IPS-15b (cell line): ENCODE measurements around the gene GTF2H4.
"Not testable (repeated sequence)": the region's sequence is repeated elsewhere in the genome, so short reads cannot be mapped to it uniquely, and the experiment has no call there.

Experiments
- H3K27me3 ChIP-seq: one replicate; pipeline ENCODE4 v1.6.1; 2013; ENCODE audit warnings: low read length; ENCODE audit not compliant: control insufficient read depth, insufficient read depth
- H3K36me3 ChIP-seq: one replicate; pipeline ENCODE4 v1.6.1; 2013; ENCODE audit warnings: low read length; ENCODE audit not compliant: control insufficient read depth, insufficient read depth
- H3K4me1 ChIP-seq: one replicate; pipeline ENCODE4 v1.6.1; 2013; ENCODE audit warnings: mild to moderate bottlenecking, low read length; ENCODE audit not compliant: control insufficient read depth, insufficient read depth
- H3K4me3 ChIP-seq: one replicate; pipeline ENCODE4 v1.5.1; 2013; ENCODE audit warnings: low read depth, low read length
- H3K9ac ChIP-seq: one replicate; pipeline ENCODE4 v1.6.1; 2013; ENCODE audit warnings: low read depth, mild to moderate bottlenecking, low read length
- H3K9me3 ChIP-seq: one replicate; pipeline ENCODE4 v1.6.1; 2013; ENCODE audit warnings: mild to moderate bottlenecking, low read length; ENCODE audit not compliant: control insufficient read depth, insufficient read depth

GTF2H4 gene

DNA sequence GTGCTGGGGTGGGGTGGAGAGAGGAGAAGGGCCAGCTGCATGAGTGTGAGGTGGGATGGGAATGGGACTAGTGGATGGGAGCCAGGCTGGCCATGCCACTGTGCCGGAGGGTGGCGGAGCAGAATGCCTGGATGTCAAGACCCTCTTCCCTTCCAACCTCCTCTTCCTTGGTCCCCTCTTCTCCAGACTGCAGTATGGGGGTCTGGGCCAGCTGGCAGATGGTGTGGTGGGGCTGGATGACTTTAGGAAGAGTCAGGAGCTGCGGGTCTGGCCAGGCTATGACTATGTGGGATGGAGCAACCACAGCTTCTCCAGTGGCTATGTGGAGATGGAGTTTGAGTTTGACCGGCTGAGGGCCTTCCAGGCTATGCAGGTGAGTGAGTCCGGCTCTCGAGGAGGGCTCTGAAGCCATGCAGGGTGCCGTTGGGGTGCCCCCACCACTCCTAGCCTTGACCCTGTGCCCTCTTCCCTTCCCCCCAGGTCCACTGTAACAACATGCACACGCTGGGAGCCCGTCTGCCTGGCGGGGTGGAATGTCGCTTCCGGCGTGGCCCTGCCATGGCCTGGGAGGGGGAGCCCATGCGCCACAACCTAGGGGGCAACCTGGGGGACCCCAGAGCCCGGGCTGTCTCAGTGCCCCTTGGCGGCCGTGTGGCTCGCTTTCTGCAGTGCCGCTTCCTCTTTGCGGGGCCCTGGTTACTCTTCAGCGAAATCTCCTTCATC is 16.0 kb upstream of the GTF2H4 start:
- Histone ChIP-seq H3K9me3 (no peaks in the 10 kb centered on the region), H3K9ac (no peak overlapping the region), H3K4me1 (peaks cover 3% of the 10 kb centered on the region), H3K36me3 (peaks cover 78% of the 10 kb centered on the region), H3K4me3 (no peak overlapping the region), H3K27me3 (no peaks in the 10 kb centered on the region)

- H3K36me3 ChIP-seq = peaks cover 86% of the 10 kb centered on the region
- H3K4me1 ChIP-seq = peaks cover 2% of the 10 kb centered on the region
- no peak overlapping the region for H3K4me3 ChIP-seq
- H3K9me3 ChIP-seq = no peaks in the 10 kb centered on the region
- no peaks in the 10 kb centered on the region for H3K27me3 ChIP-seq
- H3K9ac ChIP-seq = no peak overlapping the region
Observed at GRCh38 chr6:30893001-30893591, 14.9 kb upstream of the GTF2H4 start.

- Histone ChIP-seq H3K27me3 (no peaks in the 10 kb centered on the region), H3K9ac (no peak overlapping the region), H3K9me3 (no peaks in the 10 kb centered on the region), H3K4me1 (peaks cover 2% of the 10 kb centered on the region), H3K36me3 (peaks cover 89% of the 10 kb centered on the region), H3K4me3 (no peak overlapping the region)
Observed at GRCh38 chr6:30893666-30894065, 14.3 kb upstream of the GTF2H4 start.

DNA sequence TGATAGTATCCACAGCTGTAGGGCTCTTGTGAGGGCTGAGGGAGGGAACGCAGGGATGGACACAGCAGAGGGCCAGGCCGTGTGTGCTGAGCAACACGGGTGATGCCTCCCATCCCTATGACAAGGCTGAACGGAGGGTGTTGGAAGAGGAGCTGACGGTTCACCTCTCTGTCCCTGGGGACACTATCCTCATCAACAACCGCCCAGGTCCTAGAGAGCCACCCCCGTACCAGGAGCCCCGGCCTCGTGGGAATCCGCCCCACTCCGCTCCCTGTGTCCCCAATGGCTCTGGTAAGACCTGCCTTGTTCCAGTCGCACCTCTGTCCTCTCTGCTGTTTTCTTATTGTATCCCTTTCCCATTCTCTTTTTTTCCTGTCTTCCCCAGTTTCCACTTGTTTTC is 13.6 kb upstream of the GTF2H4 start:
- H3K9ac ChIP-seq = no peak overlapping the region
- no peak overlapping the region for H3K4me3 ChIP-seq
- H3K9me3 ChIP-seq = no peaks in the 10 kb centered on the region
- H3K36me3 ChIP-seq = peaks cover 89% of the 10 kb centered on the region
- H3K27me3 ChIP-seq = no peaks in the 10 kb centered on the region
- peaks cover 2% of the 10 kb centered on the region for H3K4me1 ChIP-seq

DNA sequence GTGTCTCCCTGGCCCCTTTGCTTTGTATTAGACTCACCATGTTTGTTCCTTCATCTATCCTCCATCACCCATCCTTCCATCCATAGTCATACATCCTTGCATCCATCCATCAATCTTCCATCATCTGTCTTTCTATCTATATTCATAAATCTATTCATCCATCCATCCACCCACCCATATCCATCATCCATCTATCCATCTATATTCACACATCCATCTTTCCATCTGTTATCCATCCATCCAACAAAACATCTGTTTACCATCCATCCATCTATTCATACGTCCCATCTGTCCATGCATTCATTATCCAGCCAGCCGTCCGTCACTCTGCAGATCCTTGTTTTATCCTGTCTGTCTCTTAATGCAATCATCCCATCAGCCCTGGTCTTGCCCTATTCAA is 13.1 kb upstream of the GTF2H4 start:
- peaks cover 2% of the 10 kb centered on the region for H3K4me1 ChIP-seq
- H3K27me3 ChIP-seq = no peaks in the 10 kb centered on the region
- H3K36me3 ChIP-seq = peaks cover 87% of the 10 kb centered on the region

GRCh38 chr6:30895343-30895742 is 12.7 kb upstream of the GTF2H4 start:
- Histone ChIP-seq H3K27me3 (no peaks in the 10 kb centered on the region), H3K9me3 (no peaks in the 10 kb centered on the region), H3K4me3 (no peak overlapping the region), H3K9ac (no peak overlapping the region), H3K4me1 (peaks cover 2% of the 10 kb centered on the region), H3K36me3 (peaks cover 83% of the 10 kb centered on the region)

More for the DNA sequence above, 13.1 kb upstream of the GTF2H4 start:
- Histone ChIP-seq H3K4me3 (no peak overlapping the region), H3K9ac (no peak overlapping the region), H3K9me3 (no peaks in the 10 kb centered on the region)

DNA sequence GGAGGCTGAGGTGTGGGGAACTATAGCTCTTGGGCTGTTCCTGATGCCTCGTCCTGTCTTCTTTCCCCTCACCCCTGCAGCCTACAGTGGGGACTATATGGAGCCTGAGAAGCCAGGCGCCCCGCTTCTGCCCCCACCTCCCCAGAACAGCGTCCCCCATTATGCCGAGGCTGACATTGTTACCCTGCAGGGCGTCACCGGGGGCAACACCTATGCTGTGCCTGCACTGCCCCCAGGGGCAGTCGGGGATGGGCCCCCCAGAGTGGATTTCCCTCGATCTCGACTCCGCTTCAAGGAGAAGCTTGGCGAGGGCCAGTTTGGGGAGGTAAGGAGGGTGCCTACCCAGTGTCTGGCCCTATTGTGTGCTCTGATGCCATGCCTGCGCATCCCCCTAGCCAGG is 11.5 kb upstream of the GTF2H4 start:
- Histone ChIP-seq H3K9ac (no peak overlapping the region), H3K27me3 (no peaks in the 10 kb centered on the region), H3K36me3 (peaks cover 71% of the 10 kb centered on the region), H3K4me1 (peaks cover 2% of the 10 kb centered on the region), H3K4me3 (no peak overlapping the region), H3K9me3 (no peaks in the 10 kb centered on the region)

- Histone ChIP-seq H3K27me3 (no peaks in the 10 kb centered on the region), H3K9me3 (no peaks in the 10 kb centered on the region), H3K9ac (no peak overlapping the region), H3K4me3 (no peak overlapping the region), H3K36me3 (peaks cover 58% of the 10 kb centered on the region), H3K4me1 (no peaks in the 10 kb centered on the region)
Observed at GRCh38 chr6:30897882-30898281, 10.1 kb upstream of the GTF2H4 start.

- H3K9ac ChIP-seq = no peak overlapping the region
- no peaks in the 10 kb centered on the region for H3K9me3 ChIP-seq
- no peak overlapping the region for H3K4me3 ChIP-seq
- H3K27me3 ChIP-seq = no peaks in the 10 kb centered on the region
- peaks cover 48% of the 10 kb centered on the region for H3K36me3 ChIP-seq
- no peaks in the 10 kb centered on the region for H3K4me1 ChIP-seq
Observed at GRCh38 chr6:30898750-30899360, 9.2 kb upstream of the GTF2H4 start.

GRCh38 chr6:30900863-30901417 is 7.1 kb upstream of the GTF2H4 start:
- Histone ChIP-seq H3K27me3 (no peaks in the 10 kb centered on the region), H3K9me3 (no peaks in the 10 kb centered on the region), H3K9ac (no peak overlapping the region), H3K36me3 (peaks cover 29% of the 10 kb centered on the region), H3K4me1 (no peaks in the 10 kb centered on the region), H3K4me3 (no peak overlapping the region)

DNA sequence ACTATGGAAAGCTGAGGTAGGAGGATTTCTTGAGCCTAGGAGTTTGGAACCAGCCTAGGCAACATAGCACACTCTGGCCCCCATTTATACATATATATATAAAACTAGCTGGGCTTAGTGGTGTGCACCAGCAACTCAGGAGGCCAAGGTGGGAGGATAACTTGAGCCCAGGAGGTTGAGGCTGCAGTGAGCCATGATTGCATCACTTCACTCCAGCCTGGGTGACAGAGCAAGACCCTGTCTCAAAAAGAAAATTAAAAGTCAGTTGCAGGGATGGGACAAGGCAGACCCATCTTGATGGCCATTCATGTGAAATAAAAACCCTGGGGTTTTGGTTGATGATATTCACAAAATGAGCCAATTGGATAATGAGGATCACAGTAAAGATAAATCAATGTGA is 6.6 kb upstream of the GTF2H4 start:
- H3K9ac ChIP-seq = no peak overlapping the region
- no peaks in the 10 kb centered on the region for H3K4me1 ChIP-seq
- H3K27me3 ChIP-seq = no peaks in the 10 kb centered on the region
- H3K36me3 ChIP-seq = peaks cover 28% of the 10 kb centered on the region
- H3K4me3 ChIP-seq = no peak overlapping the region
- no peaks in the 10 kb centered on the region for H3K9me3 ChIP-seq

DNA sequence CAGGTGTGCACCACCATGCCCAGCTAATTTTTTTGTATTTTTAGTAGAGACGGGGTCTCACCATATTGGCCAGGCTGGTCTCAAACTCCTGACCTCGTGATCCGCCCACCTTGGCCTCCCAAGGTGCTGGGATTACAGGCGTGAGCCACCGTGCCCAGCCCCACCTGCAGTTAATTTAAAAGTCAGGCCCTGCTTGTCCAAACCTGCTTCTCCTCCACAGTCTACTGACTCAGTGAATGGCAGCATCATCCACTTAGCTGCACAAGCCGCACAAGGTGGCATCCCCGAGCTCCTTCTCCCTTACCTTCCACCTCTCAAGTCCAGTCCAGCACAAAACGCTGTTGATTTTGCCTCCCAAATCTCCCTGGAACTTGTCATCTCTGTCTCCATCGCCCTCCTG is 5.8 kb upstream of the GTF2H4 start:
- peaks cover 24% of the 10 kb centered on the region for H3K36me3 ChIP-seq
- not testable (repeated sequence) for H3K4me3 ChIP-seq, H3K27me3 ChIP-seq, H3K9me3 ChIP-seq, H3K9ac ChIP-seq, H3K4me1 ChIP-seq
